ENCODE data around the gene MTF2. TPM values are rescaled to one million over a fixed set of nuclear protein-coding genes. Genes with fewer than 3 reads are reported as not detected.

Gene MTF2
- total and polyA plus RNA-seq, 8 donors, result 6.5 to 16.2 (median 8.7) TPM

GRCh38 chr1:93178418-93178817, 99.3 kb downstream of the MTF2 start:
- Histone ChIP-seq H3K27me3 (no peaks in the 10 kb centered on the region), H3K9me3 (no peaks in the 10 kb centered on the region), H3K4me3 (peak overlapping the region in 2 of 4 donors; percentile 87 to 88), H3K4me1 (peaks cover 0 to 13% (median 11%) of the 10 kb centered on the region in 3 donors), H3K36me3 (no peaks in the 10 kb centered on the region), H3K27ac (no peak overlapping the region)
- TF ChIP-seq, protein P1, sequence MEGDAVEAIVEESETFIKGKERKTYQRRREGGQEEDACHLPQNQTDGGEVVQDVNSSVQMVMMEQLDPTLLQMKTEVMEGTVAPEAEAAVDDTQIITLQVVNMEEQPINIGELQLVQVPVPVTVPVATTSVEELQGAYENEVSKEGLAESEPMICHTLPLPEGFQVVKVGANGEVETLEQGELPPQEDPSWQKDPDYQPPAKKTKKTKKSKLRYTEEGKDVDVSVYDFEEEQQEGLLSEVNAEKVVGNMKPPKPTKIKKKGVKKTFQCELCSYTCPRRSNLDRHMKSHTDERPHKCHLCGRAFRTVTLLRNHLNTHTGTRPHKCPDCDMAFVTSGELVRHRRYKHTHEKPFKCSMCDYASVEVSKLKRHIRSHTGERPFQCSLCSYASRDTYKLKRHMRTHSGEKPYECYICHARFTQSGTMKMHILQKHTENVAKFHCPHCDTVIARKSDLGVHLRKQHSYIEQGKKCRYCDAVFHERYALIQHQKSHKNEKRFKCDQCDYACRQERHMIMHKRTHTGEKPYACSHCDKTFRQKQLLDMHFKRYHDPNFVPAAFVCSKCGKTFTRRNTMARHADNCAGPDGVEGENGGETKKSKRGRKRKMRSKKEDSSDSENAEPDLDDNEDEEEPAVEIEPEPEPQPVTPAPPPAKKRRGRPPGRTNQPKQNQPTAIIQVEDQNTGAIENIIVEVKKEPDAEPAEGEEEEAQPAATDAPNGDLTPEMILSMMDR (IDR thresholded peaks at IDR 0.05), result no peak
- DNase-seq (no peak), FAIRE-seq (no peak), ATAC-seq (no peak)
- whole genome bisulfite sequencing, 2 donors, result 34 to 50% methylated on average over 5 of the region's 5 CpGs
- intact Hi-C loops (cut with DNase I), result no loop called here

DNA sequence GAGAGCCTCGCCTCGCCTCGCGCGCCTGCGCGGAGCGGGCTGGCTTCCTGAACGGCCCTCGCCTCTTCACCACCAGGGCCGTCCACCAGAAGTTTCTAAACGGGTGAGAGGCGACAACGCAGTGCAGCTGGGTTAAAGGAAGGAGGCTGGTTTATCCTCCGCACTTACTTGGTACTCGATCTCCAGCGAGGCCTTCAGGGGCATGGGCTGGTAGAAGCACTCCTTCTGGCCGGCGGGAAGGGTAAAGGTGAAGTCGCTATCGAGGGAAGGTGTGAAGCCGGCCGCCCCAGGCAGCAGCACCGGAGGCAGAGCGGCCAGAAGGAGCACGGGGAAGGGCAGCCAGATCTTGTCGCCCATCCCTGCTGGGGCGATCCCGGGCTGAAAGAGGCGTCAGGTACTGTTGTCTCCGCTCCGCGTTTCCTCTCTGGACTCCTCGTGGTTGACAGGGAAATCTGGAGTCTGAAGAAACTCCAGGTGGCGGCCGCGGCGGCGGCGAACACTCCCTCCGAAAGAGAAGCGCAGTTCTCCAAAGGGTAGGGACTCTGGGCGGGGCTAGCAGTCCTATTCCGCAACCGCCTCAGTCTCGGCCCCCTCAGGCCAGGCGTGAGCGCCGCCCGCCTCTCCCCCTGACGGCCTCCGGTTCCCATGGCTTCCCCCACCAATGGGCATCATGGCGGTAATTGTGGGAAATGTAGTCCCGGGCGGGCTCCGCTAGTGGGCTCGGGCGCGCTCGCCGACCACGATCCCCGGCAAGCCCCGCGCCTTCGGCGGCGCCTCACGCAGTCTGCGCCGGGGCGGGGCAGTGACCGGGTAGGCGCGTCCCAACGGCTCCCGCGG, 101.0 kb downstream of the MTF2 start, which contains the start of gene TMED5:
Gene TMED5, minus strand, starts transcription at position 528 of the 837 bp plus-strand sequence. Its CDS starts 171 bp downstream, at position 357.
- Histone ChIP-seq H3K4me1 (peaks cover 0 to 13% (median 11%) of the 10 kb centered on the region in 3 donors), H3K27me3 (no peaks in the 10 kb centered on the region), H3K4me3 (peak within 1 kb of the TSS; percentile 62 to 88 (median 85)), H3K36me3 (no peaks in the 10 kb centered on the region), H3K9me3 (no peaks in the 10 kb centered on the region), H3K27ac (peak within 1 kb of the TSS; percentile 92 to 98 (median 96))
- DNase-seq (peak; percentile 96 to 99 (median 98)), ATAC-seq (peak; percentile 95 to 98 (median 96)), FAIRE-seq (peak; percentile 73)
- intact Hi-C loops (cut with DNase I), result no loop called here
- TF ChIP-seq, protein P1 (IDR thresholded peaks at IDR 0.05), result no peak
- 0% methylated on average over 76 to 78 of the region's 78 CpGs for WGBS, 2 donors

GRCh38 chr1:93180723-93181613, 101.9 kb downstream of the MTF2 start, which contains the start of gene CCDC18:
TSS of gene CCDC18 (plus strand) at chr1:93180724. CDS start at chr1:93183362, 2,638 bp downstream.
- DNase-seq (no peak), FAIRE-seq (no peak), ATAC-seq (peak in 1 of 4 donors; percentile 1)
- intact Hi-C loops (cut with DNase I), result no loop called here
- no peaks in the 10 kb centered on the region for H3K36me3 ChIP-seq
- H3K4me1 ChIP-seq, result peaks cover 0 to 13% (median 11%) of the 10 kb centered on the region in 3 donors
- no peaks in the 10 kb centered on the region for H3K27me3 ChIP-seq
- peak within 1 kb of the TSS; percentile 62 to 88 (median 85) for H3K4me3 ChIP-seq
- 3% methylated on average over 43 of the region's 43 CpGs for WGBS, 2 donors
- peak within 1 kb of the TSS; percentile 92 to 98 (median 96) for H3K27ac ChIP-seq
- no peaks in the 10 kb centered on the region for H3K9me3 ChIP-seq
- TF ChIP-seq, protein P1 (IDR thresholded peaks at IDR 0.05), result no peak

DNA sequence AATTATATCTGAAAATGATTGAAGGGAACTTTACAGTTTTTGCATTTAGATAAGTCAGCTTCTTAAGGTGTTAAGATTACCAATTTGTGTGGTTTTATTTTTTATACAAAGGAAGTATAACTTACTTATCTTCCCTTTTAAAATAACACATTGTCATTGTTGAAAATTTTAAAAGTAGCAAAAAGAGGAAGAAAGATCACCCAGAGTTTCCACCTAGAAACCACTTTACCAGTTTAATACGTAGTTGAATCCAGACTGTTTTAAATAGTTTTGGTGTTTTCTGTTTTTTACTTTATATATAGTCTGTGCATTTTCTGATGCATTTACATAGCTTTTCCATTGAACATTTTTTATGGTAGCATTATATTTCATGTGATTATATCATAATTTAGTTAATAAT, 107.6 kb downstream of the MTF2 start:
- Histone ChIP-seq H3K4me1 (no peaks in the 10 kb centered on the region), H3K27ac (no peak overlapping the region), H3K36me3 (no peaks in the 10 kb centered on the region), H3K27me3 (no peaks in the 10 kb centered on the region), H3K9me3 (no peaks in the 10 kb centered on the region), H3K4me3 (no peak overlapping the region)
- ATAC-seq, result no peak
- intact Hi-C loops (cut with DNase I), result no loop called here
- 91 to 93% methylated on average over 1 of the region's 1 CpG for WGBS, 2 donors
- FAIRE-seq, result no peak
- TF ChIP-seq, protein P1 (IDR thresholded peaks at IDR 0.05), result no peak
- no peak for DNase-seq

Other genes starting within 250 kb of the MTF2 start
- 100 to 1,000 TPM; 595 to 972 (median 752) TPM for gene RPL5, start 247.2 kb upstream of the MTF2 start, total RNA-seq
- gene RPL5, start 247.2 kb upstream of the MTF2 start, polyA plus RNA-seq, result 1,000 to 10,000 TPM; 1,227 to 1,336 TPM
- 1 to 10 TPM; 1.1 to 5.4 (median 2.5) TPM for gene DIPK1A, start 117.8 kb upstream of the MTF2 start, total RNA-seq
- 1 to 10 TPM in 1 of 2 donors, under 1 TPM in 1; 0.80 to 1.4 TPM for gene DIPK1A, start 117.8 kb upstream of the MTF2 start, polyA plus RNA-seq
- gene TMED5, start 101.1 kb downstream of the MTF2 start, total RNA-seq, result 10 to 100 TPM; 15.2 to 29.0 (median 19.5) TPM
- gene TMED5, start 101.1 kb downstream of the MTF2 start, polyA plus RNA-seq, result 10 to 100 TPM in 1 of 2 donors, 1 to 10 TPM in 1; 4.3 to 13.4 TPM
- gene CCDC18, start 101.4 kb downstream of the MTF2 start, total RNA-seq, result 1 to 10 TPM in 4 of 6 donors, under 1 TPM in 2; 0.95 to 1.6 (median 1.2) TPM
- 1 to 10 TPM; 1.1 to 1.7 TPM for gene CCDC18, start 101.4 kb downstream of the MTF2 start, polyA plus RNA-seq